HL-60/S4 treated with phorbol 12-myristate 13-acetate at 8.2 ng/mL for 4 days and 3 days (cell line): Measurements from ENCODE around the gene ARFGAP1.

Experiments used
- in situ Hi-C: fragments of 300-500 bp; cut with MboI; formaldehyde crosslinking; loops from 2 replicates; pipeline ENCODE4 v1.15.0; 2022; ENCODE audit warnings: low sequenced_read_pairs

Gene ARFGAP1

GRCh38 chr20:63306673-63307537 lies 34.3 kb downstream of the ARFGAP1 start:
- in situ Hi-C loops, result no loop called here

- in situ Hi-C loops, result no loop called here
These were observed 35.1 kb downstream of the ARFGAP1 start for GRCh38 chr20:63307538-63308217.

DNA sequence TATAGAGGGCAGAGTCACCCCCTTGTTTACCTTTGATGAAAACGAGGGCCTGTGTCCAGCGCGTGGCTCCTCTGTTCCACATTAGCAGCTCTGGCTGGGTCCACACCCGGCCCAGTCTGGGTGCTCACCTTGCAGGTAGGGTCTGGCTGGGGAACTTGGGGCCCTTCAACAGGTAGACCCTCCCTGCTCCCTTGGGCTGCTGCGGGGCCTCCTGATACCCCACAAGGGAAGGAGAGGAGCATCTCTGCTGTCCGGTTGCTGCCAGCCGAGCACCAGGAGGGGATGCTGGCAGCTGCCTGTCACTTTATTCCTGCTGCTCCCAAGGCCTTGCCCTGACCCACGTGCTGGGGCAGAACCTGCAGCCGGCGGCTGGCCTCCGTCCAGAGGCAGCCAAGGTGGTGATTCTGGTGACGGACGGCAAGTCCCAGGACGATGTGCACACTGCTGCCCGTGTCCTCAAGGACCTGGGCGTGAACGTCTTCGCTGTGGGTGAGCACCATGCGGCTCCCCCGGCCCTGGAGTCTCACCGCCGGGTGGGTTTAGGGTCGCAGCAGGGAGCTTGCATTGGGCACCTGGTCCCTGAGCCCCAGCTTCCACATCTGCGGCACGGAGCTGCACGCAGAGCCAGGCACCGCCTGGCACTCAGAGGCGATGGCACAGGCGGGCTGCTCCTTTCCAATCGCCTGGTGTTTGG lies 35.8 kb downstream of the ARFGAP1 start:
- in situ Hi-C loops, result no loop called here

- in situ Hi-C loops, result no loop called here
These were observed 36.9 kb downstream of the ARFGAP1 start for GRCh38 chr20:63309261-63310071.

DNA sequence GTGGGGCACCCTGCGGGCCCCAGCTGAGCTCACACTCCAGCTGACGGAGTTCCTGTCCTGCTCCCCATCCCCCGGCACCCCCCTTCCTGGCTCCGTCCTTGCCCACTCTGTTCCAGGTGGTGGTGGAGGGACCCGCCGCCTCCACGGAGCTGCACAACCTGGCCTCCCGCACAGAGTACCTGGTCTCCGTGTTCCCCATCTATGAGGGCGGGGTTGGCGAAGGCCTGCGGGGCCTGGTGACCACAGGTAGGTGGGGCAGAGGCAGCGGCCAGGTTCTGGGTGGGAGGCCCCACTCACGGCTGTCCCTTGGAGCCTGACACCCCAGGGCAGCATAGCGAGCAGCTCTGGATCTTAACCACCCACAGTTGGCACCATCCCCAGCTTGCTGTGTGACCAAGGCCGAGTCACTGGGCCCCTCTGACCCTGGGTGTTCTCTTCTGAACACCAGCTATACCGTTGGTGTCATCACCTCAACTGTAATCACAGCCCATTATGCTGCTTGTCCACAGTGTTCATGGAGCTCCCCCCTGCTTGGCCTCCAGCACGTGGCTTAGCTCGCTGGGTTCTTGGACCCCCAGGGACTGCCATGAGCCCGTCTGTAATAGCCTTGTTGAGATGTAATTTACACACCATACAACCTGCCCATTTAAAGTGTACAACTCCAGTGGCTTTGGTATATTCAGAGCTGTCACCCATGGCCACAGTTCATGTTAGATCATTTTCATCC lies 37.8 kb downstream of the ARFGAP1 start:
- in situ Hi-C loops, result no loop called here

DNA sequence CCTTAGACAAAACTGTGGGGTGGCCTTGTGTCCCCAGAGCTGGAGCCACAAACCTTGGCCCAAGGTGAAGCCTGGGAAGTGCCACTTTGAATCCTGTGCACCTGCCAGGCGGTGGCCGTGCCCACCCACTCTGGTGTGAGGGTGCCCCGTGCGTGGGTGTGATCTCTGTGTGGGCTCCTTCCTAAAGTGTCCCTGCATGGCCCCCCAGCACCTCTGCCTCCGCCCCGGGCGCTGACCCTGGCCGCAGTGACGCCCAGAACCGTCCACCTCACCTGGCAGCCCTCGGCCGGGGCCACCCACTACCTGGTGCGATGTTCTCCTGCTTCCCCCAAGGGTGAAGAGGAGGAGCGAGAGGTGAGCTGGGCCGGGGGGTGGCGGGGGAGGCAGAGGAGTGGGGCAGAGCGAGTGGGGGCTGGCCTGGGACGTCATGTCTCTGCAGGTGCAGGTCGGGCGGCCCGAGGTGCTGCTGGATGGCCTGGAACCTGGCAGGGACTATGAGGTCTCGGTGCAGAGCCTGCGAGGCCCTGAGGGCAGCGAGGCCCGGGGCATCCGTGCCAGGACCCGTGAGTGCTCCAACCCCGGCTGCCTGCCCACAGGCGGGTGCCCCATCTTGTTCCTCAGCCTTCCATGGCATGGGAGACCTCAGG lies 38.7 kb downstream of the ARFGAP1 start:
- in situ Hi-C loops, result no loop called here

DNA sequence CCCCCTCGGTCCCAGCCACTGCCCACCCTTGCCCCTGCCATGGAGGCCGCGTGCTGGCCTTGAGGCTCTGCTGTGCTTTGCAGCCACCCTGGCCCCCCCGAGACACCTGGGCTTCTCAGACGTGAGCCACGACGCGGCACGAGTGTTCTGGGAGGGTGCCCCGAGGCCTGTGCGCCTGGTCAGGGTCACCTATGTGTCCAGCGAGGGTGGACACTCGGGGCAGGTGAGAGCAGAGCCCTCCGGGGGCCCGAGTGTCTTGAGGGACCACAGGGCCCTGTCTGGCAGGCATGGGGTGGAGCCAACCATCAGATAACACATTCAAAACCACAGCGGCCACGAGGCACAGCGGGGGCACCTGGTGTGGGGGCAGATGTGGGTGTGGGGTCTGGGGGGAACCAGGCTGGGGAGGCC lies 39.2 kb downstream of the ARFGAP1 start:
- in situ Hi-C loops, result no loop called here

DNA sequence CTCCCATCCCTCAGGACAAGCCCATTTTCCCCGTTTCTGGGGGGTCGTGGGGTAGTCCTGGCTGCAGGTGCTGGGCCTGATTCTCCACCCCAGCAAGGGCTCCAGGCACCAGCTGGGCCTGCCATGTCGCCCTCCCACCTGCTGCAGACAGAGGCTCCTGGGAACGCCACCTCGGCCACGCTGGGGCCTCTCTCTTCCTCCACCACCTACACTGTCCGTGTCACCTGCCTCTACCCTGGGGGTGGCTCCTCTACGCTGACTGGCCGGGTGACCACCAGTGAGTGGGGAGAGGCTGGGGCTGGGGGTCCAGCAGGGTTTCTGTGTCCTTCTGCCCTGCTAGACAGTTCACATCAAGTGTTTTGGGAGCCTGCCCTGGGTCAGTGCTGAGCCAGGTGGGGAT lies 39.7 kb downstream of the ARFGAP1 start:
- in situ Hi-C loops, result no loop called here

DNA sequence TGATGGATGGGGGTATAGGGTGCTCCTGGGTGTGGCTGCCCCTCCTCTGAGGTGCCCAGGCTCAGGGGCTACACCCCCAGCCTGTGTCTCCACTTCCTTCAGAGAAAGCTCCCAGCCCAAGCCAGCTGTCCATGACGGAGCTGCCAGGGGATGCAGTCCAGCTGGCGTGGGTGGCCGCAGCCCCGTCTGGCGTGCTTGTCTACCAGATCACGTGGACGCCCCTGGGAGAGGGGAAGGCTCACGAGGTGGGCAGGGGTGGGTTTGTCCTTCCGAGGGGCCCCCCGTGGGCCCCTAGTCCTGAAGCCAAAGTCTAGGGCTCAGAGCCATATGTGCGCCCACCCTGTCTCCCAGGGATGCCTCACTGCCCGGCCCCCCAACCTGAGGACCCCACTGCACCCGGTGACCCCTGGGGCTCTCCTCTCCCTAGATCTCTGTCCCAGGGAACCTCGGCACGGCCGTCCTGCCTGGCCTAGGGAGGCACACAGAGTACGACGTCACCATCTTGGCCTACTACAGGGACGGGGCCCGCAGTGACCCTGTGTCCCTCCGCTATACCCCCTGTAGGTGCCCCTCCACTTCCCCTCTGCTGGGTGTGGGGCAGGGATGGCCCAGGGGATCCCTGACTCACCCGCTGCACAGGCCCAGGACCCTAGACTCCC lies 40.2 kb downstream of the ARFGAP1 start:
- in situ Hi-C loops, result no loop called here

DNA sequence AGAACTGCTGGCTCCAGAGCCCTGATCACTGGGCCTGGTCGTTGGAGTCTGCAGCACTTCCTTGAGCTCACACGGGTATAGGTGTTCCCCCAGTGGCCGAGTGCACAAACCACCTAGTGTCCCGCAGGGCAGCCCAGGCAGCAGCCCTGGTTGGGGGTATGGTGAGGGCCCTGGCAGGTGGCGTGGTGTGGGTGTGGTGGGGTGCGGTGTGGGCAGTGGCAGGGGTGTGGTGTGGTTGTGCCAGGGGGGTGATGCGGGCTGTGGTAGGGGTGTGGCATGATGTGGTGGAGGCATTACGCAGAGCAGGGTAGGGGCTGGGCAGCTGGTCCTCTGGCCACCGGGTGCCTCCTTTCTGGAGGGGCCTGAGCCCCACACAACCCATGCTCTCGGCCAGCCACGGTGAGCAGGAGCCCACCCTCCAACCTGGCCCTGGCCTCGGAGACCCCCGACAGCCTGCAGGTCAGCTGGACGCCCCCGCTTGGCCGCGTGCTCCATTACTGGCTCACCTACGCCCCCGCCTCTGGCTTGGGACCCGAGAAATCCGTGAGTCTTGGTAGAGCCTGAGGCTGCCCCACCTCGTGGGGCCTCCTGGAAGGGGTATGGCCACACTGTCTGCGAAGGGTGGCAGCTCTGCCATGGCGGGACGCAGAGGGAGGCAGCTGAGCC lies 40.9 kb downstream of the ARFGAP1 start:
- in situ Hi-C loops, result no loop called here

- in situ Hi-C loops, result no loop called here
These were observed 41.4 kb downstream of the ARFGAP1 start for GRCh38 chr20:63314015-63314471.

DNA sequence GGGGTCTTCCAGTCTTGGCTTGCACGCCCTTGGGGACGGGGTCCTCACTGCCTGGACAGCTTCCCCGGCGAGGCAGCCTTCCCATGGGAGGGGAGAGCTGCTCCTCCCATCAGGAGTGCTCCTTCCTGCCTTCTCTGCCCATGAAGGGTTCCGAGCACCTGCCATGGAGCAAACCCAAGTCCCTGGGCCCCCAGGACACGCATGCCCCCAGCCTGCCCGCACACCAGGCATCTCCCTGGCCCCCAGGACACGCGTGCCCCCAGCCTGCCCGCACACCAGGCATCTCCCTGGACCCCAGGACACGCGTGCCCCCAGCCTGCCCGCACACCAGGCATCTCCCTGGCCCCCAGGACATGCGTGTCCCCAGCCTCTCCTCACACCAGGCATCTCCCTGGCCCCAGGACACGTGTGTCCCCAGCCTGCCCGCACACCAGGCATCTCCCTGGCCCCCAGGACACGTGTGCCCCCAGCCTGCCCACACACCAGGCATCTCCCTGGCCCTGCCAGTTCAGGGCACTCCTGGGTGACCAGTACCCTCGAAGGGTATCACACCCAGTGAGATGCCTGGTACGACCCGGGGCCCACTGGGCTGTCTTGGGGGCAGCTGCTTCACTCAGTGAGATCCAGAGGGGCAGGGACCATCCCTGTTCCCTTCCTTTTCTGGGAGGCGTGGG lies 42.1 kb downstream of the ARFGAP1 start:
- in situ Hi-C loops, result no loop called here

DNA sequence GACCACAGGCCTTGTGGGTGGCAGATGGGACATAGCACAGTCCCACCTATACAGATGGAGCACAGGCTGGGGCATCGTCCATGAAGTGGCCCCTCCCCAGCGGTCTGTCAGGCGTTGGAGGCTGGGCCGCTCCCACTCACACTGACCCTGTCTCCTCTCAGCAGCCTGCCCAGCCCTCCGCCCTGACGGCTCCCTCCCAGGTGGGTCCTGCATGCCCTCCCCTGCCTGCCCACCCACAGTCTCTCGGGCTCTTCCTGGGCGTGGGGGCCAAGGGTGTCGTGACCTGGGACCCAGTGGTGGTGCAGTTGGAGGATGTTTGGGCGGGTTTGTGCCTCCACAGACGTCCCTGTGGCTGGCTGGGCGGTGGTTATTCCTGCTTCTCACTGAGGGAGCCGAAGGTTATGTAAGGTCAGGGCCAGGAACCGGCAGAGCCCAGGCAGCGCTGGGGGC lies 42.7 kb downstream of the ARFGAP1 start:
- in situ Hi-C loops, result no loop called here

DNA sequence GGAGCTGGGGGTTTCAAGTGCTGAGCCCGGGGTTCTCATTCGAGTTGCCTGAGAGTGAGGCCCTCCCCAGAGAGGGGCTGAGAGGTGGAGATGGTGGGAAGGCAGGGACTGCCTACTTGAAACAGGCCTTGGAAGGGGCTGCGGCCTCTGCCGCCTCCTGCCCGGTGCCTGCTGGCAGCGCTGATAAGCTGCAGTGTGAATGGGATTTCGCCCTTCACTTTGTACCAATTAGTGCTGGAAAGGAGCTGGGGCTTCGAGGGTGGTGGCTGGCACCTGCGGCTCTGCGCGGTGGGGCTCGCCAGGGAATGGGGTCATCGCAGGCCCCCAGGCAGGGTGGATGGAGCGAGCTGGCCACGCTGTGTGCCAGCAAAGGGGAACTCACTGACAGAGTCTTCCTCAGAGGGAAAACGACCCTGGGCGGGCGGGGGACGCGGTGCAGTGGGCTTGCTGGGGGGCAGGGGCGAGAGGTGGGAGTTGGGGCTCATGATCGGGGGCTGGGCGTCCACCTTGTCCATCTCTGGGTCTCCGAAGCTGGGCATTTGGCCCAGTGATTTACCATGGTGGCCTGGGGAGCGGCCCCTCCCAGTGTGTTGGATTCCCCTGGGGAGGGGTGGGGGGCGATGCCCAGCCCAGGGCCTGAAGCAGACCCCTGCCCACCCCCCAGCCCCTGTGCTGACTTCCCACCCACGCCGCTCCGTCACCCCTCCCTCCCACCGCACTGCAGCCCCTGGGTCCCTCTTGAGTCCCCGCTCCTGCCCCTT lies 43.3 kb downstream of the ARFGAP1 start:
- in situ Hi-C loops, result no loop called here

DNA sequence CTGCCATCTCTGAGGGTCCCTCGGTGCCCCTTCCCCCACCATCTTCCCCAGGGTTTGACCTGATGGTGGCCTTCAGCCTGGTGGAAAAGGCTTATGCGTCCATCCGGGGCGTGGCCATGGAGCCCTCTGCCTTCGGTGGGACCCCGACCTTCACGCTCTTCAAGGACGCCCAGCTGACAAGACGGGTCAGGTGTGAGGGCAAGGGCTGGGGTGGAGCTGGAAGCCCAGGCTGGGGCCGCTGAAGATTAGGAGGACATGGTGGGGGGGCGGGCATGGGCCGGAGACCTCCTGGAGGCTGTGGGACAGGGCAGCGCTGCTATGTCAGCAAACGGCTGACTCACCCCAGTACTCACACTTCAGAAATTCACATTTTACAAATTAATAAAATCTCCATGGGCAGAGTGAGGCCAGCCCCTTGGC lies 43.9 kb downstream of the ARFGAP1 start:
- in situ Hi-C loops, result no loop called here

DNA sequence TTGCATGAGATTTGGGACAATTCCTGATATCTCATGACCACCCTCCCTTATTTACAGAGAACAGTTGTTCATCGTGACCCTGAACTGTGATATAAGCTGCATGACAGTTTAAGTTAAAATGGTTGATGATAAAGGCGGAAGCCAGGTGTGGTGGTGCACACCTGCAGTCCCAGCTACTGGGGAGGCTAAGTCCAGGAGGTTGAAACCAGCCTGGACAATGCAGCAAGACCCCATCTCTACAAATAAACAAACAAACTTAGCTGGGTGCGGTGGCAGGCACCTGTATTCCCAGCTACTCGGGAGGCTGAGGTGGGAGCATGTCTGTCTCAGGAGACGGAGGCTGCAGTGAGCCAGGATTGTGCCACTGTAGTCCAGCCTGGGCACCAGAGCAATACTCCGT lies 44.4 kb downstream of the ARFGAP1 start:
- in situ Hi-C loops, result no loop called here

- in situ Hi-C loops, result no loop called here
These were observed 45.1 kb downstream of the ARFGAP1 start for GRCh38 chr20:63317601-63318291.
